Fibroblast of skin of left biceps (primary cell): ENCODE data around the gene KRT15.

Experiments
- DNase-seq, 2 experiments: peaks; one replicate each; pipeline ENCODE4 v3.0.0-alpha.2; 2013; ENCODE audit warnings: low read depth in 2 of 2

Gene KRT15

GRCh38 chr17:41518789-41519449, at the start of gene KRT15:
KRT15 (minus strand) TSS chr17:41518890; CDS start chr17:41518827, 63 bp downstream.
- no peak for DNase-seq

- no peak for DNase-seq
Observed at GRCh38 chr17:41567317-41567716, 48.6 kb upstream of the KRT15 start.

GRCh38 chr17:41565338-41565737, 46.6 kb upstream of the KRT15 start:
- DNase-seq, result no peak

GRCh38 chr17:41563607-41564170, 45.0 kb upstream of the KRT15 start:
- DNase-seq, result no peak

GRCh38 chr17:41561554-41561953, 42.9 kb upstream of the KRT15 start:
- no peak for DNase-seq

GRCh38 chr17:41559548-41559947, 40.9 kb upstream of the KRT15 start:
- no peak for DNase-seq

- DNase-seq, result no peak
Observed at GRCh38 chr17:41556931-41557330, 38.2 kb upstream of the KRT15 start.

GRCh38 chr17:41556306-41556705, 37.6 kb upstream of the KRT15 start:
- no peak for DNase-seq

GRCh38 chr17:41555105-41555887, 36.6 kb upstream of the KRT15 start:
- no peak for DNase-seq

- DNase-seq, result no peak
Observed at GRCh38 chr17:41553987-41554680, 35.4 kb upstream of the KRT15 start.

- DNase-seq, result no peak
Observed at GRCh38 chr17:41553176-41553575, 34.5 kb upstream of the KRT15 start.

- no peak for DNase-seq
Observed at GRCh38 chr17:41552455-41552854, 33.8 kb upstream of the KRT15 start.

- DNase-seq, result no peak
Observed at GRCh38 chr17:41551365-41551764, 32.7 kb upstream of the KRT15 start.

GRCh38 chr17:41549596-41550039, 30.9 kb upstream of the KRT15 start:
- DNase-seq, result no peak

GRCh38 chr17:41548844-41549595, 30.3 kb upstream of the KRT15 start:
- peak; percentile 65 for DNase-seq

GRCh38 chr17:41547921-41548843, 29.5 kb upstream of the KRT15 start:
- DNase-seq, result peak; percentile 84 to 86

- DNase-seq, result no peak
Observed at GRCh38 chr17:41547378-41547841, 28.7 kb upstream of the KRT15 start.

GRCh38 chr17:41546819-41547218, 28.1 kb upstream of the KRT15 start:
- DNase-seq, result no peak

GRCh38 chr17:41545829-41546410, 27.2 kb upstream of the KRT15 start:
- DNase-seq, result no peak

- no peak for DNase-seq
Observed at GRCh38 chr17:41544935-41545334, 26.2 kb upstream of the KRT15 start.
